Measurements from ENCODE around the gene IFNA5. TPM values are rescaled to one million over a fixed set of nuclear protein-coding genes. Genes with fewer than 3 reads are reported as not detected.

Gene IFNA5
- total RNA-seq, 1 donor from 2014 or later = not detected

DNA sequence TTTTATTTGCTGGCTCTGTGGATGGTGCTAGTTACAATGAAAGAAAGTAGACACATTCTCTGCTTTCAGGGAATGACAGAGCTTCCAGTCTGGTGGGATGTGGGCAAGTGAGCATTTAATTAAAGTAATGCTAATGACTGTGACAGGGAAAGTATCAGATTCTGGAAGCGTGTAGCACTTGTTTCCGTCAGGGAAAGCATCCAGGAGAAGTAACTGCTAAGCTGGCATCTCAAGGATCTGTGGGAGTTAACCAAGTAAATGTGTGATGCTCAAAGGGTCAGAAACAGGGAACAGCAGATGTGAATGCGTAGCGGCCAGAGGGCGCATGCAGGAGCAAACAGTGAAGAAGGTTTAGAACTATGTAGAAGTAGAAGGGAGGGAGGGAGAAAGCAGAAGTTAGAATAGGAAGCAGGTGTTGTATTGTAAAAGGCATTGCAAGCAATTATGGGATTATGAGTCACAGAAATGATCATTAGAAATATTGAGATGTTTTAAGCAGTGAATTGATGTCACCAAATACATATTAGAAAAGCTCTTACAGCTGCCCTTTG lies 17.9 kb upstream of the IFNA5 start:
- Mint-ChIP-seq H3K9me3 (no peaks in the 10 kb centered on the region), H3K27ac (peak overlapping the region; percentile 3), H3K27me3 (ENCODE audit: low read depth) (no peaks in the 10 kb centered on the region), H3K4me1 (peaks cover 19% of the 10 kb centered on the region), H3K4me3 (no peak overlapping the region), H3K36me3 (peaks cover 15% of the 10 kb centered on the region)
- TF ChIP-seq, protein P1, sequence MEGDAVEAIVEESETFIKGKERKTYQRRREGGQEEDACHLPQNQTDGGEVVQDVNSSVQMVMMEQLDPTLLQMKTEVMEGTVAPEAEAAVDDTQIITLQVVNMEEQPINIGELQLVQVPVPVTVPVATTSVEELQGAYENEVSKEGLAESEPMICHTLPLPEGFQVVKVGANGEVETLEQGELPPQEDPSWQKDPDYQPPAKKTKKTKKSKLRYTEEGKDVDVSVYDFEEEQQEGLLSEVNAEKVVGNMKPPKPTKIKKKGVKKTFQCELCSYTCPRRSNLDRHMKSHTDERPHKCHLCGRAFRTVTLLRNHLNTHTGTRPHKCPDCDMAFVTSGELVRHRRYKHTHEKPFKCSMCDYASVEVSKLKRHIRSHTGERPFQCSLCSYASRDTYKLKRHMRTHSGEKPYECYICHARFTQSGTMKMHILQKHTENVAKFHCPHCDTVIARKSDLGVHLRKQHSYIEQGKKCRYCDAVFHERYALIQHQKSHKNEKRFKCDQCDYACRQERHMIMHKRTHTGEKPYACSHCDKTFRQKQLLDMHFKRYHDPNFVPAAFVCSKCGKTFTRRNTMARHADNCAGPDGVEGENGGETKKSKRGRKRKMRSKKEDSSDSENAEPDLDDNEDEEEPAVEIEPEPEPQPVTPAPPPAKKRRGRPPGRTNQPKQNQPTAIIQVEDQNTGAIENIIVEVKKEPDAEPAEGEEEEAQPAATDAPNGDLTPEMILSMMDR (IDR thresholded peaks at IDR 0.05; ENCODE audit: unreplicated experiment) = no peak
- DNase-seq (ENCODE audit: low spot score in 2 of 2, unreplicated experiment in 2 of 2) = no peak

DNA sequence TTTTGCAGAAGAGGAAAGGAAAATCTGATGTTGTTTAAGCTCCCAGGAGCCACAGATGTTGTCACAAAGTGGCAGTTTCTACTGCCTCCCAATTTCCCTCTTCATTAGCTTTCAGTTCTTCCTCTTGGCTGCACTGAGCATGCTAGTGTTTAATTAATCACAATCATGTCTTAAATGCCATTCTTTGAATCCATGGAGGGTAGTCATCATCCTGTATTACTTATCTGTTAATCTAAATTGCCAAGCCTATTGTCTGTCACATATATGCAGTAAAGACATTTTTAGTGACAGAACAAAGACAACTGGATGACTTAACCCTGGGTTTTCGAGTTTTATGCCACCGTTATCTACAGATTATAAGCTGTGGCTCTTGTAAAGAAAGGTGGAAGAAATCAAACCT lies 15.4 kb upstream of the IFNA5 start:
- no peak overlapping the region for H3K4me3 Mint-ChIP-seq
- H3K4me1 Mint-ChIP-seq = peaks cover 13% of the 10 kb centered on the region
- no peak for DNase-seq (ENCODE audit: low spot score in 2 of 2, unreplicated experiment in 2 of 2)
- H3K9me3 Mint-ChIP-seq = no peaks in the 10 kb centered on the region
- H3K27me3 Mint-ChIP-seq (ENCODE audit: low read depth) = peaks cover 5% of the 10 kb centered on the region
- H3K36me3 Mint-ChIP-seq = peaks cover 15% of the 10 kb centered on the region
- H3K27ac Mint-ChIP-seq = no peak overlapping the region
- TF ChIP-seq, protein P1 (IDR thresholded peaks at IDR 0.05; ENCODE audit: unreplicated experiment) = no peak

DNA sequence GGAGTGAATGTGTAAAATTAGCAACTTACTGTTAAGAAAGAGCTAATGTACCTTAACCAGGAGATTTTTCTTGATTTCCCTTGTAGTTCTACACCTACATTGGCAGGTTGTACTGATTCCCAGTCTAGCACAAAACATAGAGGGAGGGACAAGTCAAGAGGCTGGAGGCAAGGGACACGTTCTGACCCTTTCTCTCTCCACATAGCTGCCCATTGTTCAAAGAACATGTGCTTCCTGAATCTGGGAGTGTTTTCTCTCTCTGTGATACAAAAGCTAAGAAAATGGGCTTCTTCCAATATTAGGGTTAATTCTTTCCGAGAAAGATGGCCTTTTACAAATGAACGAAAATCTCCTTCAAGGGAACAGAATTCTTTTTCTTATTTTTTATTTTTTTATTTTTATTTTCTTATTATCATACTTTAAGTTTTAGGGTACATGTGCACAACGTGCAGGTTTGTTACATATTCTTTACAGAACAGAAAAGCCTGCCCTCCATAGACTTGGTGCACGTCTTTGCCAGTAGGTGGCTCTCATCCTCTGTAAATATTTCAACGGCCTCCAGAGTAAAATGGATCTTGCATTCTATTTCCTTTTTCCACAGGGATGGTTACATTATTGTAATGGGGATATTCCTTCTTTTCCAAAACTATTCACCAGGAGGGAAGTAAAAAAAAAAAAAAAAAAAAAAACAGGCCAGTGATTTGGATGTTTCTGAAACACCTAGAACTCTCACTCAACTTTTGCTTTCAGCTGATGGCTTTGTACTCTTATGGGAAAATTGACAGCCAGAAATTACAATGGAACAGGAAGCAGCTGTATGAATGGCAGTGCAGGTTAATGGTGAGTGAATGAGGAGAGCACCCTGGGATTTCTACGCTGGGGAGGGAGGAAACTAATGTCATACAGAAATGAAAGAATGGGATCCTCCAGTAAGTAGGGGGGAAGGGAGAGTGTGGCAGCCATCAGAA lies 13.1 kb upstream of the IFNA5 start:
- H3K27ac Mint-ChIP-seq = no peak overlapping the region
- H3K9me3 Mint-ChIP-seq = no peaks in the 10 kb centered on the region
- DNase-seq (ENCODE audit: low spot score in 2 of 2, unreplicated experiment in 2 of 2) = no peak
- H3K4me1 Mint-ChIP-seq = peaks cover 13% of the 10 kb centered on the region
- H3K27me3 Mint-ChIP-seq (ENCODE audit: low read depth) = peaks cover 6% of the 10 kb centered on the region
- no peak overlapping the region for H3K4me3 Mint-ChIP-seq
- H3K36me3 Mint-ChIP-seq = peaks cover 7% of the 10 kb centered on the region
- TF ChIP-seq, protein P1 (IDR thresholded peaks at IDR 0.05; ENCODE audit: unreplicated experiment) = peak; percentile 60

DNA sequence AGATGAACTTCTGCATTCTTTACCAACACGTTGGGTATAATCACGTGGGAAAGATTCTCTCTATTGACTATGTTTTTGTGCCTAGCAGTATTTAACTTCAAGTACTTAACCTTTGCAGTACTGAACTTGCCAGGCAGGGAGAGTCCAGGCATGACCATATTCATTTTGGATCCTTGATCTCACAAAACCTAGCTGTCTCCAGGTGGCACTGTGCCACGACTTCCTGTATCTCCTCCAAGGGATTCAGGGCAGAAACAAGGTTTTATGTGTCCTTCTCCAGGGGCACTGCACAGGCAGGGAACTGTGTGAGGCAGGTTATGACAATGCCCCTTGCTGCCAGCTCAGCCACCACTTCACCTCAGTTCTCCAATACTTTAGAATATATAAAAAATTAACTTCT lies 11.7 kb upstream of the IFNA5 start:
- peaks cover 5% of the 10 kb centered on the region for H3K4me1 Mint-ChIP-seq
- H3K27ac Mint-ChIP-seq = no peak overlapping the region
- H3K4me3 Mint-ChIP-seq = no peak overlapping the region
- H3K36me3 Mint-ChIP-seq = no peaks in the 10 kb centered on the region
- no peak for DNase-seq (ENCODE audit: low spot score in 2 of 2, unreplicated experiment in 2 of 2)
- H3K27me3 Mint-ChIP-seq (ENCODE audit: low read depth) = peaks cover 6% of the 10 kb centered on the region
- H3K9me3 Mint-ChIP-seq = no peaks in the 10 kb centered on the region
- TF ChIP-seq, protein P1 (IDR thresholded peaks at IDR 0.05; ENCODE audit: unreplicated experiment) = no peak

DNA sequence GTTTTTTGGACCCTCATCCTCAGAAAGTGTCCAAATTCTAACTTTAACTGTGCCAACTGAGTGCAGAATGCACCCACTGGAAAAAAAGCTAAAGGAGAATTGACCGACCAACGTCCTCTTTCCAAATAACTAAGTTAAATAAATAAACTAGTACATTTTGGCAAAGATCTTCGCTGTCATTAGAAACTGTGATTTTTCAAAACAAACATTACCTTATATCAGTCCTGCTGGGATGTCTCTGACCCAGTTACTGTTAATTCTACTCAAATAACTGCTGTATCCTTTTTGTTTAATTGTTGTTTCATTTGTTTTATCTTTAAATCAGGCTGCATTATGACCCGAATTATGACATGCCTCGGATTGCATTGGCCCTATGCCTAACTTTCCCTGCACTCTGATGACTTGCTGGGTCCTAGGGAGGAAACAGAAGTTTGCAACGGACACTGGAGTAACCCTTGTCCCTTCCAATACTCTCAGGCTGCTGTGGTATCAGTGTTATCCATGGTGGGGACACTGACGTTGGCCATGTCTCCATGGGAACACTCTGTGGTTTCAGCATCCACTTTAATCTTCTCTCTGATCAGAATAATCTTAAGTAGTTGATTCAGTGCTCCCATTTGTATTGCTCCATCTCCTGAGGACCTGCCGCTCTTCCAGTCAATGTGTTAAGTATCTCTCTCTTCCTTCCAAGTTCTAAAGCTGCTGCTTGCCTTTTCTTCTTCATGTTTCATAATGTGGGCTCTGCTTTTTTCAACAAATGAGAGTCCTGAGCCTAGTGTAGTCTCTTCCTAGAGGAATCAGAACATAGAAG lies 11.1 kb upstream of the IFNA5 start:
- no peaks in the 10 kb centered on the region for H3K36me3 Mint-ChIP-seq
- no peak overlapping the region for H3K4me3 Mint-ChIP-seq
- H3K27ac Mint-ChIP-seq = no peak overlapping the region
- H3K9me3 Mint-ChIP-seq = peaks cover 4% of the 10 kb centered on the region
- H3K4me1 Mint-ChIP-seq = peaks cover 5% of the 10 kb centered on the region
- TF ChIP-seq, protein P1 (IDR thresholded peaks at IDR 0.05; ENCODE audit: unreplicated experiment) = no peak
- no peak for DNase-seq (ENCODE audit: low spot score in 2 of 2, unreplicated experiment in 2 of 2)
- H3K27me3 Mint-ChIP-seq (ENCODE audit: low read depth) = peaks cover 6% of the 10 kb centered on the region
